K562 (cell line): ENCODE results near the gene FARSA. TPM values are rescaled to one million over a fixed set of nuclear protein-coding genes. Genes with fewer than 3 reads are reported as not detected.

Experiments used
- ESRRA ChIP-seq: fragments of 450-650 bp; IDR thresholded peaks from 2 replicates; pipeline ENCODE4 v1.6.1; 2014; ENCODE audit warnings: low read depth, mild to moderate bottlenecking, moderate library complexity, borderline replicate concordance
- GTF2F1 ChIP-seq: IDR thresholded peaks from 2 replicates; pipeline ENCODE4 v1.6.1; 2011; ENCODE audit warnings: low read depth, low read length, improper control_type of control experiment
- KDM2B ChIP-seq: fragments of 250-450 bp; sonication (Bioruptor Pico); IDR thresholded peaks from 2 replicates; pipeline ENCODE4 v1.8.0; 2021; ENCODE audit warnings: mild to moderate bottlenecking, moderate library complexity
- RBM15 ChIP-seq: fragments of 200-400 bp; formaldehyde crosslinking; IDR thresholded peaks from 2 replicates; pipeline ENCODE4 v1.6.1; 2018; ENCODE audit warnings: mild to moderate bottlenecking, low read length, moderate library complexity; ENCODE audit not compliant: insufficient read depth
- SAFB ChIP-seq: fragments of 200-400 bp; formaldehyde crosslinking; IDR thresholded peaks from 2 replicates; pipeline ENCODE4 v1.6.1; 2017; ENCODE audit warnings: low read depth, low read length, borderline replicate concordance
- SMARCA5 ChIP-seq: fragments of 450-650 bp; IDR thresholded peaks from 2 replicates; pipeline ENCODE4 v1.6.1; 2016
- ZNF224 ChIP-seq: sonication (generic); formaldehyde crosslinking; IDR thresholded peaks from 2 replicates; pipeline ENCODE4 v1.8.0; 2022; ENCODE audit warnings: mild to moderate bottlenecking, missing genetic modification reagents
- ZNF253 ChIP-seq: fragments of 250-450 bp; sonication (Bioruptor Pico); conservative IDR thresholded peaks from 2 replicates; pipeline ENCODE4 v1.6.1; 2021; ENCODE audit warnings: mild to moderate bottlenecking
- ZNF282 ChIP-seq: sonication (generic); formaldehyde crosslinking; IDR thresholded peaks from 2 replicates; pipeline ENCODE4 v1.8.1; 2023; ENCODE audit warnings: missing genetic modification reagents
- polyA plus RNA-seq, 8 experiments: library from polyadenylated mRNA; depleted of rRNA in 4 of 8; stranded (reverse) in 5 of 8; unstranded in 3 of 8; fragments of >200 nt; fragmentation: Nextera tagmentation in 2 of 8; fragmentation: Illumina TruSeq in 1 of 8; extraction: Ambion mirVana in 2 of 8; extraction: Trizol in 1 of 8; gene quantifications; 2 replicates each; pipeline versions ENCODE4 v1.2.1 to v1.2.3, GENCODE V29; 2011 to 2014; ENCODE audit warnings: inconsistent platforms in 1 of 8, missing spikeins in 1 of 8
- total RNA-seq, 7 experiments: library from RNA; depleted of rRNA in 6 of 7; stranded (reverse); fragments of >200 nt in 6 of 7; fragmentation: Illumina TruSeq in 2 of 7; extraction: Trizol in 2 of 7; gene quantifications; 2 replicates each; pipeline versions ENCODE4 v1.2.1 to v1.2.3, GENCODE V29; 2011 to 2021; ENCODE audit warnings: low replicate concordance in 1 of 7
- TF ChIP-seq, protein P1 (sequence below): fragments of 250-450 bp; sonication (Bioruptor Pico); IDR thresholded peaks from 2 replicates; pipeline ENCODE4 v1.4.0; 2020; ENCODE audit warnings: mild to moderate bottlenecking, moderate library complexity
- TF ChIP-seq, protein P2 (sequence below), 2 experiments: fragments of 150-350 bp in 1 of 2; IDR thresholded peaks; 2 replicates each; pipeline ENCODE4 v1.6.1; 2012 to 2016; ENCODE audit warnings: low read depth in 2 of 2, low read length in 2 of 2, mild to moderate bottlenecking in 1 of 2, moderate library complexity in 1 of 2
- TF ChIP-seq, protein P3 (sequence below): fragments of 250-450 bp; sonication (Bioruptor Pico); IDR thresholded peaks from 2 replicates; pipeline ENCODE4 v1.4.0; 2020
- TF ChIP-seq, protein P4 (sequence below): fragments of 250-450 bp; sonication (Bioruptor Pico); IDR thresholded peaks from 2 replicates; pipeline ENCODE4 v1.8.0; 2021; ENCODE audit warnings: moderate library complexity, mild to moderate bottlenecking, inconsistent platforms
- TF ChIP-seq, protein P5 (sequence below), 2 experiments: IDR thresholded peaks; 2 replicates each; pipeline ENCODE4 v1.6.1; 2011; ENCODE audit warnings: borderline replicate concordance in 1 of 2, control low read depth in 1 of 2, low read depth in 1 of 2, low read length in 1 of 2, mild to moderate bottlenecking in 1 of 2, mixed read lengths in 1 of 2, moderate library complexity in 1 of 2; ENCODE audit not compliant: insufficient read depth in 1 of 2, insufficient read length in 1 of 2, poor library complexity in 1 of 2, severe bottlenecking in 1 of 2; ENCODE audit errors: extremely low read depth in 1 of 2
- TF ChIP-seq, protein P6 (sequence below): sonication (generic); formaldehyde crosslinking; IDR thresholded peaks from 2 replicates; pipeline ENCODE4 v1.9.0; 2022; ENCODE audit warnings: mild to moderate bottlenecking, missing genetic modification reagents

Gene FARSA
- total and polyA plus RNA-seq, 9 of the 15 experiments (the other 6 are each of a cell fraction or from before 2014, with no cell fraction given): 25.2 to 237 (median 89.6) TPM

DNA sequence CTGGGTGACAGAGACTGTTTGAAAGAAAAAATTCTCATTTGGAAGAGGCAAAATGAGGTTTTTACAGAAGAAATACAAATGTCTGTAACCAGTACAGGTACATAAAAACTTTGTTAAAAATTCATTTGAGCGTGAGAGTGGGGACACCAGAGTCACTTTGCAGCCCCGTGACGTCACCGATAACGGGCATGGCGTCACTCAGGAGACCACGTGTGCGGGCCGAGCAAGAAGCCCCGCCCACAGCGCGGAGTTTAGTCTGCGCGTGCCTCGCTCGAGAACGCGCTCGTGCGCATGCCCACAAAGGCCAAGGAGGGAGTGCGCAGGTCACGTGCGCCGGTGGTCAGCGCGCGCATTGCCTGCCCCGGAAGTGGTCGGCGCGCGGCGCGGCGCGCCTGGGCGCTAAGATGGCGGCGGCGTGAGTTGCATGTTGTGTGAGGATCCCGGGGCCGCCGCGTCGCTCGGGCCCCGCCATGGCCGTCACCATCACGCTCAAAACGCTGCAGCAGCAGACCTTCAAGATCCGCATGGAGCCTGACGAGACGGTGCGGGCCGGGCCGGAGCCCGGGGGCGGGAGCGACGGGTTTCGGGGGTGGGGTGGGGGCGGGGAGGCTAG, 12.1 kb upstream of the FARSA start, which contains the start of gene RAD23A (continued):
- TF ChIP-seq, protein P1, sequence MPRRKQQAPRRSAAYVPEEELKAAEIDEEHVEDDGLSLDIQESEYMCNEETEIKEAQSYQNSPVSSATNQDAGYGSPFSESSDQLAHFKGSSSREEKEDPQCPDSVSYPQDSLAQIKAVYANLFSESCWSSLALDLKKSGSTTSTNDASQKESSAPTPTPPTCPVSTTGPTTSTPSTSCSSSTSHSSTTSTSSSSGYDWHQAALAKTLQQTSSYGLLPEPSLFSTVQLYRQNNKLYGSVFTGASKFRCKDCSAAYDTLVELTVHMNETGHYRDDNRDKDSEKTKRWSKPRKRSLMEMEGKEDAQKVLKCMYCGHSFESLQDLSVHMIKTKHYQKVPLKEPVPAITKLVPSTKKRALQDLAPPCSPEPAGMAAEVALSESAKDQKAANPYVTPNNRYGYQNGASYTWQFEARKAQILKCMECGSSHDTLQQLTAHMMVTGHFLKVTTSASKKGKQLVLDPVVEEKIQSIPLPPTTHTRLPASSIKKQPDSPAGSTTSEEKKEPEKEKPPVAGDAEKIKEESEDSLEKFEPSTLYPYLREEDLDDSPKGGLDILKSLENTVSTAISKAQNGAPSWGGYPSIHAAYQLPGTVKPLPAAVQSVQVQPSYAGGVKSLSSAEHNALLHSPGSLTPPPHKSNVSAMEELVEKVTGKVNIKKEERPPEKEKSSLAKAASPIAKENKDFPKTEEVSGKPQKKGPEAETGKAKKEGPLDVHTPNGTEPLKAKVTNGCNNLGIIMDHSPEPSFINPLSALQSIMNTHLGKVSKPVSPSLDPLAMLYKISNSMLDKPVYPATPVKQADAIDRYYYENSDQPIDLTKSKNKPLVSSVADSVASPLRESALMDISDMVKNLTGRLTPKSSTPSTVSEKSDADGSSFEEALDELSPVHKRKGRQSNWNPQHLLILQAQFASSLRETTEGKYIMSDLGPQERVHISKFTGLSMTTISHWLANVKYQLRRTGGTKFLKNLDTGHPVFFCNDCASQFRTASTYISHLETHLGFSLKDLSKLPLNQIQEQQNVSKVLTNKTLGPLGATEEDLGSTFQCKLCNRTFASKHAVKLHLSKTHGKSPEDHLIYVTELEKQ (CRISPR knock-in tag): no peak
- TF ChIP-seq ZNF253 (CRISPR knock-in tag): no peak
- TF ChIP-seq ZNF282 (CRISPR knock-in tag): no peak
- TF ChIP-seq, protein P2, sequence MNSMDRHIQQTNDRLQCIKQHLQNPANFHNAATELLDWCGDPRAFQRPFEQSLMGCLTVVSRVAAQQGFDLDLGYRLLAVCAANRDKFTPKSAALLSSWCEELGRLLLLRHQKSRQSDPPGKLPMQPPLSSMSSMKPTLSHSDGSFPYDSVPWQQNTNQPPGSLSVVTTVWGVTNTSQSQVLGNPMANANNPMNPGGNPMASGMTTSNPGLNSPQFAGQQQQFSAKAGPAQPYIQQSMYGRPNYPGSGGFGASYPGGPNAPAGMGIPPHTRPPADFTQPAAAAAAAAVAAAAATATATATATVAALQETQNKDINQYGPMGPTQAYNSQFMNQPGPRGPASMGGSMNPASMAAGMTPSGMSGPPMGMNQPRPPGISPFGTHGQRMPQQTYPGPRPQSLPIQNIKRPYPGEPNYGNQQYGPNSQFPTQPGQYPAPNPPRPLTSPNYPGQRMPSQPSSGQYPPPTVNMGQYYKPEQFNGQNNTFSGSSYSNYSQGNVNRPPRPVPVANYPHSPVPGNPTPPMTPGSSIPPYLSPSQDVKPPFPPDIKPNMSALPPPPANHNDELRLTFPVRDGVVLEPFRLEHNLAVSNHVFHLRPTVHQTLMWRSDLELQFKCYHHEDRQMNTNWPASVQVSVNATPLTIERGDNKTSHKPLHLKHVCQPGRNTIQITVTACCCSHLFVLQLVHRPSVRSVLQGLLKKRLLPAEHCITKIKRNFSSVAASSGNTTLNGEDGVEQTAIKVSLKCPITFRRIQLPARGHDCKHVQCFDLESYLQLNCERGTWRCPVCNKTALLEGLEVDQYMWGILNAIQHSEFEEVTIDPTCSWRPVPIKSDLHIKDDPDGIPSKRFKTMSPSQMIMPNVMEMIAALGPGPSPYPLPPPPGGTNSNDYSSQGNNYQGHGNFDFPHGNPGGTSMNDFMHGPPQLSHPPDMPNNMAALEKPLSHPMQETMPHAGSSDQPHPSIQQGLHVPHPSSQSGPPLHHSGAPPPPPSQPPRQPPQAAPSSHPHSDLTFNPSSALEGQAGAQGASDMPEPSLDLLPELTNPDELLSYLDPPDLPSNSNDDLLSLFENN (IDR thresholded peaks at IDR 0.05; ENCODE audit: low read depth in 2 of 2, low read length in 2 of 2): peak in 1 of 2 experiments; percentile 84; a peak in 2 of 4 replicates
- peak; percentile 92 for TF ChIP-seq ESRRA
- TF ChIP-seq GTF2F1: no peak
- TF ChIP-seq, protein P3, sequence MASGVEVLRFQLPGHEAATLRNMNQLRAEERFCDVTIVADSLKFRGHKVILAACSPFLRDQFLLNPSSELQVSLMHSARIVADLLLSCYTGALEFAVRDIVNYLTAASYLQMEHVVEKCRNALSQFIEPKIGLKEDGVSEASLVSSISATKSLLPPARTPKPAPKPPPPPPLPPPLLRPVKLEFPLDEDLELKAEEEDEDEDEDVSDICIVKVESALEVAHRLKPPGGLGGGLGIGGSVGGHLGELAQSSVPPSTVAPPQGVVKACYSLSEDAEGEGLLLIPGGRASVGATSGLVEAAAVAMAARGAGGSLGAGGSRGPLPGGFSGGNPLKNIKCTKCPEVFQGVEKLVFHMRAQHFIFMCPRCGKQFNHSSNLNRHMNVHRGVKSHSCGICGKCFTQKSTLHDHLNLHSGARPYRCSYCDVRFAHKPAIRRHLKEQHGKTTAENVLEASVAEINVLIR (CRISPR knock-in tag): peak; percentile 98
- TF ChIP-seq, protein P4, sequence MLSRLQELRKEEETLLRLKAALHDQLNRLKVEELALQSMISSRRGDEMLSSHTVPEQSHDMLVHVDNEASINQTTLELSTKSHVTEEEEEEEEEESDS (CRISPR knock-in tag): no peak
- TF ChIP-seq, protein P5, sequence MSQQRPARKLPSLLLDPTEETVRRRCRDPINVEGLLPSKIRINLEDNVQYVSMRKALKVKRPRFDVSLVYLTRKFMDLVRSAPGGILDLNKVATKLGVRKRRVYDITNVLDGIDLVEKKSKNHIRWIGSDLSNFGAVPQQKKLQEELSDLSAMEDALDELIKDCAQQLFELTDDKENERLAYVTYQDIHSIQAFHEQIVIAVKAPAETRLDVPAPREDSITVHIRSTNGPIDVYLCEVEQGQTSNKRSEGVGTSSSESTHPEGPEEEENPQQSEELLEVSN (IDR thresholded peaks at IDR 0.05; ENCODE audit: borderline replicate concordance in 1 of 2, extremely low read depth in 1 of 2, insufficient read depth in 1 of 2, insufficient read length in 1 of 2, low read depth in 1 of 2, low read length in 1 of 2, poor library complexity in 1 of 2, severe bottlenecking in 1 of 2): peak; percentile 82 to 90
- no peak for TF ChIP-seq RBM15
- 0 out of 2 replicates have a peak, but pooled peaks have one; percentile 53 for TF ChIP-seq KDM2B (CRISPR knock-in tag)
- no peak for TF ChIP-seq SAFB
- TF ChIP-seq, protein P6, sequence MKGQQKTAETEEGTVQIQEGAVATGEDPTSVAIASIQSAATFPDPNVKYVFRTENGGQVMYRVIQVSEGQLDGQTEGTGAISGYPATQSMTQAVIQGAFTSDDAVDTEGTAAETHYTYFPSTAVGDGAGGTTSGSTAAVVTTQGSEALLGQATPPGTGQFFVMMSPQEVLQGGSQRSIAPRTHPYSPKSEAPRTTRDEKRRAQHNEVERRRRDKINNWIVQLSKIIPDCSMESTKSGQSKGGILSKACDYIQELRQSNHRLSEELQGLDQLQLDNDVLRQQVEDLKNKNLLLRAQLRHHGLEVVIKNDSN (CRISPR knock-in tag): peak; percentile 100
- no peak for TF ChIP-seq ZNF224 (CRISPR knock-in tag)
- no peak for TF ChIP-seq SMARCA5
